Muscle of back (tissue), 11 donors: ENCODE results near the gene NSMF. TPM values are rescaled to one million over a fixed set of nuclear protein-coding genes. Genes with fewer than 3 reads are reported as not detected.

Experiments
- DNase-seq, 3 donors: peaks; one replicate each; pipeline versions ENCODE4 v3.0.0 to v3.0.0-alpha.2; 2013
- polyA plus RNA-seq, 10 donors: library from polyadenylated mRNA; unstranded; fragments of 120-200 nt; gene quantifications; one replicate each; pipeline ENCODE4 v1.2.1, GENCODE V29; 2013; ENCODE audit not compliant: insufficient read length in 10 of 10

The NSMF gene
- polyA plus RNA-seq, 10 donors = 17.1 to 30.9 (median 20.2) TPM

- no peak for DNase-seq
Observed at GRCh38 chr9:137398561-137399468, 60.3 kb downstream of the NSMF start.

DNA sequence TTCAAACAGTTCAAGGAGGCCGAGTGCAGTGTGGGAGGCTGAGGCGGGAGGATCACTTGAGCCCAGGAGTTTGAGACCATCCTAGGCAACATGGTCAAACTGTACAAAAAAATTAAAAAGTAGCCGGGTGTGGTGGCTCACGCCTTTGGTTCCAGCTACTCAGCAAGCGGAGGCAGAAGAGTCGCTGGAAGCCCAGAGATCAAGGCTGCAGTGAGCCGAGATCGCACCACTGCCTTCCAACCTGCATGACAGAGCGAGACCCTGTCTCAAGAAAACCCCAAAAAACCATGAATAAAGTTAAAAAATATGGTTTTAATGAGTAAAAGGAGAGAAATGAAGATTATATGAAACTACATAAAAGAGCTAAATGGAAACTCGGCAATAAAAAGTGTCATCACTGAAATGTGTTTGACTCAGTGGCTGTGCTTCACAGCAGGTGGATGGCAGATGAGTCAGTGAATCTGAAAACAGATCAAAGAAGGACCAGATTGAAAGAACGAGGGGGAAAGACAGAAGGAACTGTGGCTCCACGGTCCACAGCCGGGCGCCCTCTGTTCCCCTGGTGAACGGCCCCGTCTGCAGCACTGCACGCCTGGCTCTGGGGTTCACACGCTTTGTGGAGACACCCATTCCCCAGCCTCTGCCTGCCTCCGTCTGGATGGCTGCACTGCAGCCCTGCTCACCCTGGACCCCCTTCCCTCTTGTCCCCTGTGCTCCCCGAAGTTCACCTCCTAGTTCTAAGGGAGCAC lies 61.3 kb downstream of the NSMF start:
- DNase-seq = no peak

Other genes with a start within 250 kb of the NSMF start
- gene RNF208, start 237.1 kb downstream of the NSMF start, polyA plus RNA-seq = 1 to 10 TPM; 1.8 to 4.5 (median 2.4) TPM
- gene CYSRT1, start 234.2 kb downstream of the NSMF start, polyA plus RNA-seq = 1 to 10 TPM in 9 of 10 donors, under 1 TPM in 1; 0.93 to 3.3 (median 2.0) TPM
- gene RNF224, start 231.8 kb downstream of the NSMF start, polyA plus RNA-seq = 1 to 10 TPM in 7 of 10 donors, under 1 TPM in 3; 0.80 to 3.4 (median 1.5) TPM
- gene SLC34A3, start 228.4 kb downstream of the NSMF start, polyA plus RNA-seq = 1 to 10 TPM in 5 of 10 donors, under 1 TPM in 5; 0.29 to 2.0 (median 0.89) TPM
- gene TUBB4B, start 218.0 kb downstream of the NSMF start, polyA plus RNA-seq = 100 to 1,000 TPM; 125 to 258 (median 160) TPM
- under 1 TPM in 7 of 10 donors, not detected in 3; 0.16 to 0.62 (median 0.32) TPM for gene STPG3, start 208.0 kb downstream of the NSMF start, polyA plus RNA-seq
- gene NELFB, start 204.0 kb downstream of the NSMF start, polyA plus RNA-seq = 10 to 100 TPM; 39.3 to 55.4 (median 45.0) TPM
- gene TOR4A, start 181.6 kb downstream of the NSMF start, polyA plus RNA-seq = 1 to 10 TPM; 3.9 to 7.8 (median 5.6) TPM
- gene NRARP, start 157.1 kb downstream of the NSMF start, polyA plus RNA-seq = 1 to 10 TPM; 2.9 to 7.5 (median 4.8) TPM
- 10 to 100 TPM in 3 of 10 donors, 1 to 10 TPM in 7; 8.2 to 14.1 (median 9.3) TPM for gene EXD3, start 36.2 kb downstream of the NSMF start, polyA plus RNA-seq
- 1 to 10 TPM; 1.1 to 2.6 (median 1.9) TPM for gene NOXA1, start 35.9 kb downstream of the NSMF start, polyA plus RNA-seq
- gene ENTPD8, start 18.0 kb downstream of the NSMF start, polyA plus RNA-seq = under 1 TPM; 0.17 to 0.71 (median 0.32) TPM
- 1 to 10 TPM; 1.1 to 4.1 (median 2.2) TPM for gene PNPLA7, start 91.1 kb upstream of the NSMF start, polyA plus RNA-seq
- gene MRPL41, start 92.5 kb upstream of the NSMF start, polyA plus RNA-seq = 10 to 100 TPM; 17.7 to 39.4 (median 22.2) TPM
- gene DPH7, start 119.6 kb upstream of the NSMF start, polyA plus RNA-seq = 10 to 100 TPM; 18.3 to 45.4 (median 24.8) TPM
- gene ZMYND19, start 131.2 kb upstream of the NSMF start, polyA plus RNA-seq = 10 to 100 TPM; 13.3 to 25.1 (median 17.3) TPM
- 10 to 100 TPM; 22.3 to 39.6 (median 33.2) TPM for gene ARRDC1, start 146.4 kb upstream of the NSMF start, polyA plus RNA-seq
- 10 to 100 TPM; 35.8 to 56.6 (median 46.2) TPM for gene EHMT1, start 159.7 kb upstream of the NSMF start, polyA plus RNA-seq